22Rv1 (cell line): ENCODE measurements around the gene GABBR1.

ENCODE experiments used
- CTCF ChIP-seq: fragments of 450-650 bp; IDR thresholded peaks from 2 replicates; pipeline ENCODE4 v1.5.1; 2017; ENCODE audit warnings: mild to moderate bottlenecking
- ZFX ChIP-seq: fragments of 450-650 bp; IDR thresholded peaks from 2 replicates; pipeline ENCODE4 v1.6.1; 2017; ENCODE audit warnings: antibody characterized with exemption, borderline replicate concordance

DNA sequence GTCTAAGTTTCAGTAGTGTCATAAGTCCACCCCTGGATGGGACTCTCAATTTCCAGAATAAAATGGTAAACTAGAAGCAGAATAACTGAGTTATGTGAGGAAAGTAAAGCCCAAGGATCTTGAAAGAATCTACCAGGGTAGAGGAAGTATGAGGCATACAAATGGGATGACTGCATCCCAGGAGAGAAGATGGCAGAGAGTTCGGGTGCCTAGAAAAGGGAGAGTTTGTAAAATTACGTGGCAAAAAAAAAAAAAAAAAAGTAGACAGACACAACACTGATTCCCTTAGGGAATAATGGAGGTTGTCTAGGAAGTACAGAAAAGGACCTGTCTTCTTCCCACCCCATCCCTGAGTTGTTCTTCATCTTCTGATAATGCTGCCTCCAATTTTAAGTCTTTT, 3.4 kb downstream of the GABBR1 start:
- TF ChIP-seq CTCF, result no peak
- TF ChIP-seq ZFX, result no peak
